ENCODE measurements around the gene TBL3.
"Not testable (repeated sequence)": the region's sequence is repeated elsewhere in the genome, so short reads cannot be mapped to it uniquely, and the experiment has no call there.

Gene TBL3

DNA sequence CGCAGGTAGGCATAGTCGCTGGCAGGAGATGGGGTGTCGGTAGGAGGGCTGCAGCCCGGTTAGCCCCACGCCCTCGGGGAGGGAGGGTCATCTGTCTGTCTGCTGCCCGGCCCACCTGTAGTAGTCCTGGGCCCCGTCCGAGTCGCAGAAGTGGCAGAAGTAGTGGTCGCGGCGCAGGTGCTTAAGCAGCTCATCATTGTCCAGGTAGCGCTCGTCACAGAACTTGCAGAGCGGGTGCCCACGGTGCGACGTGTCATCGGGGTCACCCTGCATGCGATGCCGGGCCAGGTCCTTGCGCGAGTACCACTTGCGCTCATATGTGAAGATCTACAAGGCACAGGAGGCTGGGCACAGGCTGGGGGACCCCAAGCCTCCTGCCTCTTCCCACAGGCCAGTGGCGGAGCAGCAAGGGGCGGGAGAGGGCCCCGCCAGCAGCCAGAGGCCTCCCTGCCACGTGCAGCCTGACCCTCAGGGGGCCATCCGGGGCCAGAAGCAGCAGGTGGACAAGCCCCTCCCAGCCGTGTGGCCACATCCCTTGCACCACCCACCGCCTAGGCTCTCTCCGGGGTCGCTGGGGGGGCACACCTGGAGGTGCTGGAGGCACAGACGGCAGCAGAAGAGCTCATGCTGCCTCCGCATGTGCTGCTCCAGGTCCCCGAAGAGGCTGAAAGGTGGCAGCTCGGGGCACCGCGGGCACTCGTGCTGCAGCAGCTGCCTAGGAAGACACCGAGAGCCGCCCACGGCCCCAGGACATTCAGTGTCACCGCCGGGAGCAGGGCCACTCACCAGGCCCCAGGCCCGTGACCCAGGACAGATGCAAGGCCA lies 30.8 kb downstream of the TBL3 start:
- DNase-seq: no peak

DNA sequence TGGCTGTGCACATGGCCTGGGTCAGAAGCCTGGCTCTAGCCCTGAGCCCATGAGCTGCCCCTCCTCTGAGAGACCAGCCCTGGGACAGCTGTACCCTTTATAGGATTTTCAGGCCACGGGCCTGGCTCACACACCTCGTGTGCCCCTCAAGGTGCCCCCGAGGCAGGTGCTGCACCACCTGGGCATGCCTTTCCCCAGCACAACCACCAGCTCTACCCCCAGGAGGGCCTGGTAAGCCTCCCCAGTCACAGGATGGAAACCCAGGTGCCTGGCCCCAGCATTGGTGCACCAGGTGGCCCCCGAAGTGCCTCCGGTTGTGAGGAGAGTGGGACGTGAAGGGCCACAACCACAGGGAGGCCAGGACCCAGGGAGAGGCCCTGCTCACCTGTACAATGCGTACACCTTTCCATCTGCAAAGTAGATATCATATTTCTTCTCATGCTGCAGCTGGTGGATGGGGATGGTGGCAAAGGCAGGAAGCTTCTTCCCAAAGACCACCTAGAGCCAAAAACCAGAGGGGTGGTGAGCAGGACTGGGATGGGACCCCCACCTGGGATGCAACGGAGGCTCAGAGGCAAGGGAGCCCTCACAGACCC lies 31.5 kb downstream of the TBL3 start:
- no peak for DNase-seq

DNA sequence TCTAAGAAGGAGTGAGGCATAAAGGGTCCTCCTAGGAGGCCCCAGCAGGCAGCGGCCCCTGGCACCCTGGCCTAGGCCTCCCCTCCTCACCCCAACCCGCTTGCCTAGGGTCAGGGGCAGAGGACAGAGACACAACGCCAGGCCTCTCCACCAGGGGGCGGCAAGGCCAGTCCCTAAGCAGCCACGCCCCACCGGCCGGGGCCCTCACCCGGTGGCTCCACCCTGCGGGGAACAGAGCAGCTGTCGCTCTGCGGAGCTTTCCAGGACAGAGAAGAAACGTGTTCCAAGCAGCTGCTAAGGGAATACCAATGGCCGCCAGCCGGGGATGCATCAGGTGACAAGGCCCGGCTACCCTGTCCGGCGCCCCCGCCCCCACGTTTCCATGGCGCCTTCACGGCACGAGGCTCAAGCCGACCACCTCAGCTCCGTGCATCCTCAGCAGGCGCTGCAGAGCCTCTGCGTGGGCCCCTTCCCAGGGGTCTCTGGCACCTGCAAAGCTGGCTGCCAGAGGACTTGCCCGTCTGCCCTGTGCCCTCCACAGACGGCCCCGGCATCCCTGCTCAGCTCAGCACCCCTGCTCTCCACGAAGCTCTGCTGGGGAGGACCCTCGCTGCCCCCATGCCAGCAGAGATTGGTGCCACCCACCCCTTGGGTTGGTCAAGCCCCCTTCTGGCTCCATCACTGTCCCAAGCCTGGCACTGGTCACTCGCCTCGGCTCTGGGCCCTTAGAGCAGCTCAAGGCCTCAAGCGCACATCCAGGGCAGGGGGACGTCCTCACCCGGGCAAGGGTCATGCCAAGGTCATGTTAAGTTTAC lies 32.2 kb downstream of the TBL3 start:
- DNase-seq: peak; percentile 68

DNA sequence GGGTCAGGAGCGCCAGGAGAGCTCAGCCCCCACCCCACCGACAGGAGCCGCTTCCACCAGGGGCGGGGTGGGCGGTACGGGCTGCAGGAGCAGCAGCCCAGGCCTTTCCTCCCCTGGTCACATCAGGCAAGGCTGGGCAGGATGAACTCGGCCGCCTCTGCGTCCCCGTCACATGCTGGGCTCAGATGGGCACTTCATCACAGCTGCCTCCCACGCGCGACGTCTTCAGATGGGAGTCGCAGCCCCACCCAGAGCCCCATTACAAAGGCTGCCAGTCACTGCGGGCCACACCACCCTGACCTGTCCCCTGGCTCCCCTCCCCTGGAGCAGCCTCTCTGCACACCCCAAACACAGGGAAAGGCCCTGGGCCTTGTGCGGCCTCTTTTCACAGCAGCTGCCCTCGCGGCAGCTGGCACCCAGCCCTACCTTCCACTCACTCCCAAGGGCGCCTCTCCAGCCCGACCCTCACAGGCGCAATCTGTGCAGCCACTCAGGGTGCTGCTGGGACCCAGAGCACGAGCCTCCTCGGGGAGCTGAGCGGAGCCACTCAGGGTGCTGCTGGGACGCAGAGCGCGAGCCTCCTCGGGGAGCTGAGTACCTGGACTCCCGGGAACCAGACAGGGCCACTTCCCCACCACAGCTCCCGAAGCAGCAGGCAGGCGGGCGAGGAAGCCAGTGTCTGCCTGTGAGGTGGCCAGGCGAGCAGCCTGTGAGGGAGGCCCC lies 33.1 kb downstream of the TBL3 start:
- DNase-seq: no peak

DNA sequence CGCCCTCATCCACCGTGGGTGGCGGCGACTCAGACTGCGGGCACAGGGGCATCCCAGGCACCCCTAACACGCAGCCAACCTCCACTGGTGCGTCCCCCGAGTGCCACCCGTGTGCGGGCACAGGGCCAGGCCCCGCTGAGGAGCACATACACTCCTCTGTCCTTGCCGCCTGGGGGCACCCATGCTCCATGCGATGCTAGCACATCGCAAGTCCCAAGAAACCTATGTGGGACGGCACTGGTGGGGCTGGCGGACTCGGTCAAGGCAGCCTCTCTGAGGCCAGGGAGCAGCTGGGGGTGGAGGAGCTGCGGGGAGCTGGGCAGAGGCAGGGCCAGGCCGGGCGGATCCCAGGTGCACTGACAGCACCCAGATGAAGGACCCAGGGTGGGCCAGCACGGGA lies 33.8 kb downstream of the TBL3 start:
- DNase-seq: no peak

DNA sequence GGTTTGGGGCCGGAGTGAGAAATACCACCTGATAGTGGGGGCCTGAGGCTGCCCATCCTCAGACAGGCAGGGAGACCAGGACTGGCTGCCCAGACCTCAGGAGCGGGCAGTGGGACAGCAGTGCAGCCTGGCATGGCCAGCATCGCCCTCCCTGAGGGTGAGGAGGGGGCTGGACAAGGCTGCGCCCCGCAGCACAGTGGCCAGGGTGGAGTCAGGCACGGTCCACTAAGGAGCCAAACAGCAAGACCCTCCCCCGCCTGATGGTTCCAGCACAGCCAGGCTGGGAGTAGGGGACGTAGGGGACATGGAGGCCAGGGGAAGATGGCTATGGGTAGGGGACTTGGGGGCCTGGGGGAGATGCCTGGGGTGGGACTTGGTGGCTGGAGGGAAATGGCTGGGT lies 34.5 kb downstream of the TBL3 start:
- DNase-seq: no peak

DNA sequence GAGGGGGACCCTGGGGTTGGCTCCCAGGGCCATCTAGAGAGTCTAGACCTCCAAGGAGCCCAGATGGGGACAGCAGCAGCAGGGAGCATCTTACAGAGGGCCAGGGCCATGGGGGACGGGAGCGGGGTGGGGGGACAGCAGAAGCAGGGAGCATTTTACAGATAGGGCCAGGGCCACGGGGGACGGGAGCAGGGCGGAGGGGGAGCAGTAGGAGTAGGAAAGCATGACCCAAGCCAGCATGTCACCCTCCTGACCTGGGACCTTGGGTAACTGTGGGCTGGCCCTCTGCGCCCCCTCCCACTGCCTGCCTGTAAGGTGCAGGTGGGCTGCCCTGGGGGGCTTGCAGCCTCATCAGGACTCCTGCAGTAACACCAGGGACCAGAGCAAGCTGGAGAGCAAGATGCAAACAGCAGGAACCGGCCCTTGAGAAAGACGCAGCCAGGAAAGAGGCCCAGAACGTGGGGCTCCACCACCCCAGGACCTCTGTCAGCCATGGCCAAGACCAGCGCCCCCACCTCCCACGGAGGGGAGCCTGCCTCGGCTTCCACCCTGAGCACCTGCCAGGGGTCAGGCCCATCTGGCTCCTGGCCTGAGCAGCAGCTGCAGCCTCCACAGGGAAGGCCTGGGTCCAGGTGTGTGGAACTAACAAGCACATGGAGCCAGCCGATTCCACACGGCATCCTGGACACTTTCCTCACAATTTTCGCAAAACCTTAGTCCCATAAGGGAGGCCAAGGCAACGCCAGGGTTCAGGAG lies 35.4 kb downstream of the TBL3 start:
- DNase-seq: no peak

DNA sequence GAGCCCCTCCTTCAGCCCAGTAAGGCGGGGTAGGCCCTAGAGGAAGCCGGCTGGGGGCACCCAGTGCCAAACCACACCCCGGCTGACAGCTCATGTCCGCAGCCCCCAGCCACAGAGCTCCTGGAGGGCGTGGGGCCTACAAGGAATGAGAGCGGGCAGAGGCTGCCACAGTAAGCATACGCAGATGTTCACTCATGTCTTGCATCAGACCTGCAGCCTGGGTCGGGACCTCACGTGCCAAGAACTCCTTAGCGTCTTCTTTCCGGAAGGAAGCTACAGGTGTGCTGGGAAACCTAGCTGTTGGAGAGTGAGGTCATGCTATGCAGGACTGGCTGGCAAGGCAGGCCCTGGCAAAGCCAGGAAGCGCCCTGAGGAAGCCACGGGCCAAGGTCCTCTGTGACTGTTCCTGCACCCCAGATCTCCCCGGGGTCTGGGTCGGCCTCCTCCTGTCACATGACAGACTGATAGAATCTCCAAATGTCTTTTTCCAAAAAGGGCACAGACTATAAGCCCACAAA lies 36.2 kb downstream of the TBL3 start:
- DNase-seq: no peak

DNA sequence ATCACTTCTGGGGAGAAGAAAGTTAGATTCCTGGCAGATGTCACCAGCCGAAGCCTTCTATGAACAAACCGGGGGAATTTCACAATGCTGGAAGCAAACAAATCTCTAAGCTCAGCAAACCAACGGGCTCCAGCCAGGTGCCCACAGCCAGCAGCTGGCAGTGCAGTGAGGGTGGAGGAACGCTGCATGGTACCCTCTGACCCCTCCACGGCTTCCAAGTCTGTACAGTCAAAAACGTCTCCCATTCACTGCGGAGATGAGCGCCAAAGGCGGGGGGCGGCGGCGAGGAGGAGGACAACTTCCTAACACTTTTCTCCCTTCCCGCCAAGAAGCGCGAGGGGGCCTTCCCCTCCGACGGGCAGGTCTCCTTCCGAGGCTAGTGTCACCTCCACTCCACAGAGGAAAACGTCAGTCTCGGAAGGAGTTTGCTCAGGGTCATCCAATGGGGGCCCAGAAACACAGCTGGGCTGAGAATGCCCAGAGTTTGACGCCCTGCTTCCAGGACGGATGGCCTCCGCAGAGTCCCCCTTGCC lies 36.8 kb downstream of the TBL3 start:
- DNase-seq: peak; percentile 38

DNA sequence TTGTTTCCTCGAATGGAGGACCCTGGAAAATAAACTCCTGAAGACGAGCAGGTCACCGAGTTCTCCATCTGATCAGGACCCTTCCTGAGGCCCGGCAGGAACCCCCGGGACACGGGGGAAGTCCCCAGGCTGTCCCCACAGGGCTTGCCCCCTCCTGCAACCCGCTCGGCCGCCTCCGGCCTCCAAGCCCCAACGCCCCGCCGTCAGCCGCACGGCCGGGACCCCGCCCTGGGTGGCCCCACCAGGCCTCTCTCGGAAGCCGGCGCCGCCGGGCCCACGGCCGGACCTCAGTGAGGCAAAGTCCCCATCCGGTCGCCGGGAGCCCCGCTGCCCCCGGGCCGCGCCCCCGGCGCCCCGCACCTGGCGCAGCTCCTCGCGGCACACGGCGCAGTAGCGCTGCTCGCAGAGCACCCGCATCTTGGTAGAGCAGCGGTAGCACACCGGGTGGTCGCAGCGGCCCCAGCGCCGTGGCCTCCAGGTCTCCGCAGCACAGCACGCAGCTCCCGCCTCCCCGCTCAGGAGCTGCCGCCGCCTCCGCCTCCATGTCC lies 37.4 kb downstream of the TBL3 start:
- no peak for DNase-seq

DNA sequence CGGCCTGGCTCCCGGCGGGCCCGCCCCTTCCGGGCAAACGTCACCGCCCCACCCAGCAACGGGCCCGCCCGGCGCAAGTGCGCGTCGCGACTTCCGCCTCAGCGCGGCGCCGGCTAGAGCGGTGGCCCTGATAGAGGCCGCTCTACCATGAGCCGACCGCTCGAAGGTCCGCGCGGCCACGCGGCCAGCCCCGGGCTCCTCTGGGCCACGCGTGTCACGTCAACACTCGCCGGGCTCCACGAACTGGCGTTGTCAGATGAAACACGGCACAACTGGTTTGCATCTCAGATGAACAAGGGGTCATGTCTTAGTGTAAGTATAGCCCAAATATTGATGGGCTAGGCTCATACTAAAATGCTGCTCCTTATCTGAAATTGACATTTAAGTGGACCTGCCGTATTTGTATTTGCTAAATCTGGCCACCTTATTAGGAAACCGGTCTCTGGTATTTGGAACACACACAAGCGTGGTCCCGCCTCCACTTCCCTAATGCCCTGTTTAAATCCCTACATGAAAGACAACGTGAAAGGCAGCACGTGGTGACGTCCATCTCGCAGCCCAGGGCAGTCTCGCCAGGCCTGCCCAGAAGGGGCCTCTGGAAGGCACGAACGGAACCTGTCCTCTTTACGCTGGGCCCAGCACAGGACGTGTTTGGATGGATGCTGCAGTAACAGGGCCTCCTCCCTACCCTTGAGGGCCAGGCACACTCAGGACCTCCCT lies 38.1 kb downstream of the TBL3 start, which contains the start of gene ZNF598:
TSS of gene ZNF598 (minus strand) at position 31 of the 720 bp plus-strand sequence.
- peak; percentile 65 for DNase-seq

DNA sequence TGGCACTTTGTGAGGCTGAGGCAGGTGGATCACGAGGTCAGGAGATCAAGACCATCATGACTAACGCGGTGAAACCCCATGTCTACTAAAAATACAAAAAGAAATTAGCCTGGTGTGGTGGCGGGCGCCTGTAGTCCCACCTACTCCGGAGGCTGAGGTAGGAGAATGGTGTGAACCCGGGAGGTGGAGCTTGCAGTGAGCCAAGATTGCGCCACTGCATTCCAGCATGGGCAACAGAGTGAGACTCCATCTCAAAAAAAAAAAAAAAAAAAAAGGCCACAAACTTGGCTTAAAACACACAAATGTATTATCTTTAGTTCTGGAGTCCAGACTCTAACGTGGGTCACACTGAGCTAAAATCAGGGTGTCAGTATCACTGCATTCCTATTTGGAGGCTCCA lies 39.9 kb downstream of the TBL3 start:
- not testable (repeated sequence) for DNase-seq

DNA sequence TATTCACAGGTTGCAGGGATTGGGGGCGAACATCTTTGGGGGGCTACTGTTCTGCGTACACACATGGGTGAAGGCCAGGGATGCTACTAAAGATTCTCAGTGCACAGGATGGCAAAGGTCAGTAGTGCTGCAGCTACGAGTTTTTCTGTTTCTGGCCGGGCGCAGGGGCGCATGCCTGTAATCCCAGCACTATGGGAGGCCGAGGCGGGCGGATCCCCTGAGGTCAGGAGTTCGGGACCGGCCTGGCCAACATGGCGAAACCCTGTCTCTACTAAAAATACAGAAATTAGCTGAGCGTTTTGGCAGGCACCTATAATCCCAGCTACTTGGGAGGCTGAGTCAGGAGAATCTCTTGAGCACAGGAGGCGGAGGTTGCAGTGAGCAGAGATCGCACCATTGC lies 41.7 kb downstream of the TBL3 start:
- DNase-seq: no peak

DNA sequence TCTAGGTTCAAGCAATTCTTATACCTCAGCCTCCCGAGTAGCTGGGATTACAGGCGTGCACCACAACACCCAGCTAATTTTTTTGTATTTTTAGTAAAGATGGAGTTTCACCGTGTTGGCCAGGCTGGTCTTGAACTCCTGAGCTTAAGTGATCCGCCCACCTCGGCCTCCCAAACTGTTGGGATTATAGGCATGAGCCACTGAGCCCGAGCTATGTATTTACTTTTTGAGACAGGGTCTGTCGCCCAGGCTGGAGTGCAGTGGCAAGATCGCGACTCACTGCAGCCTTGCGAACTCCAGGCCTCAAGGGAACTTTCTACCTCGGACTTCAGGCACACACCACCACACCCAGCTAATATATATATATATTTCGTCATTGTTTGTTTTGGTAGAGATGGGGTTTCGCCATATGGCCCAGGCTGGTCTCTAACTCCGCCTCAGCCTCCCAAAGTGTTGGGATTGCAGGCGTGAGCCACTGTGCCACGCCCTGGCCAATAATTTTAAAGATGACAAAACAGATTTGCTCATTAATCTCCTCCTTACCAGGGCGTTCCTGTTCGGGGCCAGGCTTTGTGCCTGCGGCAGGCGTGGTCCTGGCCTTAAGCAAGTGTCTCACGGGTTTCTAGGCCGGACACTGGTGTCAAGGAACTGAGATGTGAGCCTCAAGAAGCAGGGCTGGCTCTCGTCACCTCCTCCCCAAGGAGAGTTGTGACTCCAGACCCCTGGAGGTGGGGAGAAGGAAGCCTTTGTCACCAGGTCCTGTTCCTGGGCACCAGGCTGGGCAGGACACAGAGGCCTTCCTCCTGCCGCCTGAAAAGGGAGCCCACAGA lies 43.5 kb downstream of the TBL3 start:
- DNase-seq: no peak

DNA sequence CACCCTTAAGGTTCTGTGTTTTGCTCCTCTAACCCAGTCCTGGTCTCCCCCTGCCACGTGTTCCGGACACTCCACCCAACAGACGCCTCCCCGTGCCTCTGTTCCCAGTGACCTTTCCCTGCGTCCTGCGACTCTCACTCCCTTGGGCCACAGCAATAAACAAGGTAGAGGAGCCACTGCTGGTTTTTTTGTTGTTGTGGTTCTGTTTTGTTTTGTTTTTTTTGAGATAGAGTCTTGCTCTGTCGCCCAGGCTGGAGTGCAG lies 44.0 kb downstream of the TBL3 start:
- no peak for DNase-seq

DNA sequence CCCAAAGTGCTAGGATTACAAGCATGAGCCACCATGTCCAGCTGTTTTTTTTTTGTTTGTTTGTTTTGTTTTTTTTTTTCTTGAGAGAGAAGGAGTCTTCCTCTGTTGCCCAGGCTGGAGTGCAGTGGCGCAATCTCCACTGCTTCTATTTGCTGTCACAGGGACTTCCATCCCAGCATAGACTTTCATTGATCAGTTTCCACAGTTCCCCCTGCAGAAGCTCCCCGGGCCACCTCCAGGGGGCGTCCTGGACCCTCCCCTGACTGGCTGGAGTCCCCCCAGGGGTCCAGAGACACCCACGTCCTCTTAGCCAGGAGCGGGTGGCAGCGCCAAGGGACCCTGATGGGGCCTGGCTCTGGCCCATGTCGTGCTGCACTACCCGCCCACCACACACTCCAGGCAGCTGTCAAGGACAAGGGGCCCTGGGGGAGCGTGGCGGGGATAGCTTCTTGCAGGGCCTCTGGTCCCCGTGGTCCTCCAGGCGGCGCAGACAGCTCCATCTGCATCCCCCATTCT lies 44.6 kb downstream of the TBL3 start:
- DNase-seq: no peak

DNA sequence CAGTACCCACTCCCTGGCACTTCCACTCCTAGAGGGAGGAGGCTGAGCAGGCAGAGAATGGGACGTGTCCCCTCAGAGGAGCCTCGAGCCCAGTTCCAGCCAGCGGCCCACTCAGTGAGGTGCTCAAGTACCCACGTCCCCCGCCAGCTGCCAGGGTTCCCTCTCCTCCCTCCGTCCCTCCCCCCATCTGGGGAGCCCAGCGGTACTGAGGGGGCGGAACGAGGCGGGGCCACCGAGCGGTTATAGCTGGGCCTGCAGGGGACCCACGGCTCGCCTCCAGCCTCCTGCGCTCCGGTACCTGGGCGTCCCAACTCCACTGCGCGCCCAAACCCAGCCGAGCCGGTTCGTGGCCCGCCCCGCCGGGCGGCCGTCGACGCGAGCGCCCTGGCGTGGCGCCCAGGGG lies 47.7 kb downstream of the TBL3 start, which contains the start of gene NPW:
TSS of gene NPW (plus strand) at position 268 of the 403 bp plus-strand sequence.
- no peak for DNase-seq

DNA sequence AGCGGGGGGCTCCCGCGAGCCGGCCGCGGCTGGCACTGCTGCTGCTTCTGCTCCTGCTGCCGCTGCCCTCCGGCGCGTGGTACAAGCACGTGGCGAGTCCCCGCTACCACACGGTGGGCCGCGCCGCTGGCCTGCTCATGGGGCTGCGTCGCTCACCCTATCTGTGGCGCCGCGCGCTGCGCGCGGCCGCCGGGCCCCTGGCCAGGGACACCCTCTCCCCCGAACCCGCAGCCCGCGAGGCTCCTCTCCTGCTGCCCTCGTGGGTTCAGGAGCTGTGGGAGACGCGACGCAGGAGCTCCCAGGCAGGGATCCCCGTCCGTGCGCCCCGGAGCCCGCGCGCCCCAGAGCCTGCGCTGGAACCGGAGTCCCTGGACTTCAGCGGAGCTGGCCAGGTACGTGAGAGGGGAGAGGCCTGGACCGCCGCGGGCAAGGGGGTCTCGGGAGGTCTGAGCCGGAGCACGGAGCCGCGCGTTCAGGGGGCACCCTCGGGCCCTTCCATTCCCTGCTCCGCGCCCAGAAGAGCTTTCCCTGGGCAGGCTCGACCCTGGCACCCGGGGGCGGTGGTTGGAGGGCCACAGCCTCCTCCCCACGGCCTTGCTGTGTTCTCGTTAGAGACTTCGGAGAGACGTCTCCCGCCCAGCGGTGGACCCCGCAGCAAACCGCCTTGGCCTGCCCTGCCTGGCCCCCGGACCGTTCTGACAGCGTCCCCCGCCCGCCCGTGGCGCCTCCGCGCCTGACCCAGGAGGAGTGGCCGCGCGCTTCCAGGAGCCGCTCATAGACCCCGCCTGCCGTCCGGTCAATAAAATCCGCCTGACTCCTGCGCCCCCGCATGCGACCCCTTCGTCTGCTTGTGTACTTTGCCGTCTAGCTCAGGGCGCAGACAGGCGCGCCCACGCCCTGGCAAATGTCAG lies 48.3 kb downstream of the TBL3 start:
- no peak for DNase-seq

DNA sequence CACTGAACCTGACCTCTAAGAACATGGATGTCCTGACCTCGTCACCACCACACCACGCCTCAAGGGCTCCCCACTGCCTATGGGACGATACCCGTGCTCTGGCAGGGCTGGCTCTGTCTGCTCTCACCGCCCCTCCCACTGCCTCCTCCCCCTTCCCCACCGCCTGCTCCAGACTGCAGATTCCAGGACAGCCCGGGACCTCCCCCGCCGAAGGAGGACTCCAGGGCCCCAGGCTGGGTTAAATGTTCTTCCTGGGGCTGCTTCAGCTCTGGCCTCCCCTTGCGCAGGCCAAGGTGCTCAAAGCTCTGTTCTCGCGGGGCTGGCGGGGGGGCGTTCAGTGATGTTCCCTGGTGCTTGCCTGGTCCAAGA lies 50.9 kb downstream of the TBL3 start:
- no peak for DNase-seq
